ENCODE data around the gene ABCA2.

Gene ABCA2

DNA sequence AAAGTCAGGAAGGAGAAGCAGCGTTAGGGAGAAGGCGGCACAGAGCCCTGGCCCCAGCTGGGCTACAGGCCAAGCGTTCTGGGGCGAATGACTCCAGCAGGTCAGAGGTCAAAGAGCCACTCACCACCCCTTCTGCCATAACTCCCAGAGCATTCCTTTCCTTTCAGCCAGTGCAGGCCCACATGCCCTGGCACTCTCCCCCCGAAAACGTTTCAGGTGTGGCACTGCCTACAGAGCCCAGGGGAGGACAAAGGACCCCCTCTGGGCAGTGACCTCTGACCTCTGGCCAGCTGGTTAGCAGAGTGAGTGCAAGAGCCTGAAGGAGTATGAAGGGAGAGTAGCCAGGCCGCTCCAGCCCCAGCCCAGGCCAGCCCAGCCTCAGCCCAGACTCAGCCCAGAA is 4.9 kb downstream of the ABCA2 start:
- Histone ChIP-seq H3K9ac (ENCODE audit: low read length) (no peak overlapping the region), H3K27me3 (ENCODE audit: low read length) (no peaks in the 10 kb centered on the region), H3F3A (ENCODE audit: insufficient read depth) (no peaks in the 10 kb centered on the region), H3K9me2 (replicated peaks; ENCODE audit: insufficient read depth, low read length) (no peaks in the 10 kb centered on the region), H4K20me1 (ENCODE audit: low read depth, low read length) (no peaks in the 10 kb centered on the region), H3K9me3 (ENCODE audit: insufficient read depth, low read length) (no peaks in the 10 kb centered on the region), H2AFZ (ENCODE audit: low read depth, low read length, severe bottlenecking) (no peak overlapping the region), H3K4me3 (ENCODE audit: insufficient read depth, low read length, poor library complexity, severe bottlenecking) (no peak overlapping the region), H3K79me2 (ENCODE audit: insufficient read depth, low read length) (no peaks in the 10 kb centered on the region), H3K27ac (ENCODE audit: low read depth, low read length) (no peak overlapping the region), H3K4me2 (ENCODE audit: low read depth, low read length, poor library complexity, severe bottlenecking) (no peak overlapping the region), H3K36me3 (ENCODE audit: low read length) (no peaks in the 10 kb centered on the region)
- TF ChIP-seq, protein P1, sequence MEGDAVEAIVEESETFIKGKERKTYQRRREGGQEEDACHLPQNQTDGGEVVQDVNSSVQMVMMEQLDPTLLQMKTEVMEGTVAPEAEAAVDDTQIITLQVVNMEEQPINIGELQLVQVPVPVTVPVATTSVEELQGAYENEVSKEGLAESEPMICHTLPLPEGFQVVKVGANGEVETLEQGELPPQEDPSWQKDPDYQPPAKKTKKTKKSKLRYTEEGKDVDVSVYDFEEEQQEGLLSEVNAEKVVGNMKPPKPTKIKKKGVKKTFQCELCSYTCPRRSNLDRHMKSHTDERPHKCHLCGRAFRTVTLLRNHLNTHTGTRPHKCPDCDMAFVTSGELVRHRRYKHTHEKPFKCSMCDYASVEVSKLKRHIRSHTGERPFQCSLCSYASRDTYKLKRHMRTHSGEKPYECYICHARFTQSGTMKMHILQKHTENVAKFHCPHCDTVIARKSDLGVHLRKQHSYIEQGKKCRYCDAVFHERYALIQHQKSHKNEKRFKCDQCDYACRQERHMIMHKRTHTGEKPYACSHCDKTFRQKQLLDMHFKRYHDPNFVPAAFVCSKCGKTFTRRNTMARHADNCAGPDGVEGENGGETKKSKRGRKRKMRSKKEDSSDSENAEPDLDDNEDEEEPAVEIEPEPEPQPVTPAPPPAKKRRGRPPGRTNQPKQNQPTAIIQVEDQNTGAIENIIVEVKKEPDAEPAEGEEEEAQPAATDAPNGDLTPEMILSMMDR (IDR thresholded peaks at IDR 0.05; ENCODE audit: insufficient read depth, low read length, poor library complexity, severe bottlenecking): no peak
- no peak for TF ChIP-seq EZH2phosphoT487 (conservative IDR thresholded peaks at IDR 0.05; ENCODE audit: low read length)

DNA sequence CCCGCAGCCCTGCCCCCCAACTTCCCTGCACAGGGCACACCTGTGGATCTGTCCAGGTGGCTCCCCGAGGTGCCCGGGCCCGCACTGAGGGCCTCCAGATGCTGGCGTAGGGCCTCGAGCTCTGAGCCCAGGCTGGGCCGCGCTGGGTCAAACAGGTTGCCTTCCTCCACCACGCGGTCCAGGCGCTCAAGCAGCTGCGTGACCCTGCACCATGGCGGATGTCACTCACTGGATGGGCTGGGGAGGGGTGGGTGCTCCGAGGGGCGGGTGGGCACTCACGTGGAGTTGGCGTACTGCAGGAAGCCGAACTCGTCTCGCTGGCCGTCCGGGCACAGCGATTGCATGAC is 5.4 kb downstream of the ABCA2 start:
- no peak overlapping the region for H3K4me2 ChIP-seq (ENCODE audit: low read depth, low read length, poor library complexity, severe bottlenecking)
- H3K9ac ChIP-seq (ENCODE audit: low read length): no peak overlapping the region
- no peak overlapping the region for H3K27ac ChIP-seq (ENCODE audit: low read depth, low read length)
- H3K4me3 ChIP-seq (ENCODE audit: insufficient read depth, low read length, poor library complexity, severe bottlenecking): no peak overlapping the region
- TF ChIP-seq, protein P1 (IDR thresholded peaks at IDR 0.05; ENCODE audit: insufficient read depth, low read length, poor library complexity, severe bottlenecking): no peak
- no peak for TF ChIP-seq EZH2phosphoT487 (conservative IDR thresholded peaks at IDR 0.05; ENCODE audit: low read length)
- no peaks in the 10 kb centered on the region for H3K36me3 ChIP-seq (ENCODE audit: low read length)
- no peaks in the 10 kb centered on the region for H3K9me2 ChIP-seq (replicated peaks; ENCODE audit: insufficient read depth, low read length)
- no peaks in the 10 kb centered on the region for H3F3A ChIP-seq (ENCODE audit: insufficient read depth)
- H3K27me3 ChIP-seq (ENCODE audit: low read length): no peaks in the 10 kb centered on the region
- H2AFZ ChIP-seq (ENCODE audit: low read depth, low read length, severe bottlenecking): no peak overlapping the region
- no peaks in the 10 kb centered on the region for H3K79me2 ChIP-seq (ENCODE audit: insufficient read depth, low read length)
- no peaks in the 10 kb centered on the region for H3K9me3 ChIP-seq (ENCODE audit: insufficient read depth, low read length)
- H4K20me1 ChIP-seq (ENCODE audit: low read depth, low read length): no peaks in the 10 kb centered on the region

DNA sequence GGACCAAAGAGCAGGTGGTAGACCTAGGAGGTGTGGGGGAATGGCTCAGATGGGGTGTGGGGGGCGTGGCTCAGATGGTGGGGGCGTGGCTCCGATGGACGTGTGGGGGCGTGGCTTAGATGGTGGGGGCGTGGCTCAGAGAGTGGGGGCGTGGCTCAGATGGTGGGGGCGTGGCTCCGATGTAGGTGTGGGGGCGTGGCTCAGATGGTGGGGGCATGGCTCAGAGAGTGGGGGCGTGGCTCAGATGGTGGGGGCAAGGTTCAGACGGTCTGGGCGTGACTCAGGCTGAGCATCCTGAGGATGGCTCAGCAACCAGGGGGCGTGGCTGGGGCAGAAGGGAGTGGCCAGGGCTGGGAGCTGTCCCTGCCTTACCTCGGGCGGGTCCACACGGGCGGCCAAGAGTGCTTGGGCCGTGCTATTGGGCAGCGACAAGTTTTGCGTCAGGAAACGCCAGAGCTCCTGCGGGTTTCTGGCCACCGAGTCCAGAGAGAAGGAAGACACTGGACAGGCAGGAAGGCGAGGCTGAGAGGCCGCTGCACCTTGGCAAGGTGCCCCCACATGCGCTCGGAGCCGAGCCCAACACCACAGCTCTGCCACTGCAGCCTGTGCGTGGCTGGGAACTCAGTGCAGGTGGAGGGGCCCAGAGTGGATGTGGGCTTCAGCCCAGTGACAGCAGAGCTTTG is 5.9 kb downstream of the ABCA2 start:
- H3K4me2 ChIP-seq (ENCODE audit: low read depth, low read length, poor library complexity, severe bottlenecking): no peak overlapping the region
- H3K27ac ChIP-seq (ENCODE audit: low read depth, low read length): no peak overlapping the region

More for the DNA sequence above, 5.9 kb downstream of the ABCA2 start:
- Histone ChIP-seq H3K4me3 (ENCODE audit: insufficient read depth, low read length, poor library complexity, severe bottlenecking) (no peak overlapping the region), H2AFZ (ENCODE audit: low read depth, low read length, severe bottlenecking) (no peak overlapping the region), H3K9me3 (ENCODE audit: insufficient read depth, low read length) (no peaks in the 10 kb centered on the region), H4K20me1 (ENCODE audit: low read depth, low read length) (no peaks in the 10 kb centered on the region), H3K79me2 (ENCODE audit: insufficient read depth, low read length) (no peaks in the 10 kb centered on the region), H3K36me3 (ENCODE audit: low read length) (no peaks in the 10 kb centered on the region), H3K9ac (ENCODE audit: low read length) (no peak overlapping the region), H3K9me2 (replicated peaks; ENCODE audit: insufficient read depth, low read length) (no peaks in the 10 kb centered on the region), H3K27me3 (ENCODE audit: low read length) (no peaks in the 10 kb centered on the region), H3F3A (ENCODE audit: insufficient read depth) (no peaks in the 10 kb centered on the region)
- no peak for TF ChIP-seq EZH2phosphoT487 (conservative IDR thresholded peaks at IDR 0.05; ENCODE audit: low read length)
- TF ChIP-seq, protein P1 (IDR thresholded peaks at IDR 0.05; ENCODE audit: insufficient read depth, low read length, poor library complexity, severe bottlenecking): no peak
